Sigmoid colon (tissue), 7 donors: ENCODE results near the gene SETD7. TPM values are rescaled to one million over a fixed set of nuclear protein-coding genes. Genes with fewer than 3 reads are reported as not detected.

Source experiments
- DNase-seq: peaks from one replicate; pipeline ENCODE4 v3.0.0-alpha.2; 2019
- H3K27ac ChIP-seq, 4 donors: fragments of 200-600 bp; sonication (generic); one replicate each; pipeline ENCODE4 v1.5.1; 2016 to 2019; ENCODE audit warnings: mild to moderate bottlenecking in 1 of 4
- H3K27me3 ChIP-seq, 3 donors: fragments of 200-600 bp; sonication (generic); one replicate each; pipeline ENCODE4 v1.5.1; 2019; ENCODE audit warnings: mild to moderate bottlenecking in 1 of 3
- H3K36me3 ChIP-seq, 4 donors: fragments of 200-600 bp; sonication (generic); one replicate each; pipeline ENCODE4 v1.5.1; 2016 to 2019
- H3K4me1 ChIP-seq, 4 donors: fragments of 200-600 bp; sonication (generic); one replicate each; pipeline ENCODE4 v1.5.1; 2017 to 2019
- H3K4me3 ChIP-seq, 4 donors: fragments of 200-600 bp; sonication (generic); one replicate each; pipeline ENCODE4 v1.5.1; 2017 to 2019; ENCODE audit warnings: mild to moderate bottlenecking in 2 of 4, moderate library complexity in 1 of 4
- H3K9me3 ChIP-seq, 4 donors: fragments of 200-600 bp in 3 of 4; sonication (generic) in 3 of 4; one replicate each; pipeline versions ENCODE4 v1.5.1 to v1.6.1; 2013 to 2019
- CTCF ChIP-seq, 4 experiments: fragments of 450-650 bp in 3 of 4; fragments of 200-600 bp in 1 of 4; IDR thresholded peaks; one replicate each; pipeline ENCODE4 v1.5.1; 2016 to 2019; ENCODE audit warnings: antibody characterized with exemption in 4 of 4, mild to moderate bottlenecking in 3 of 4, moderate library complexity in 2 of 4
- EP300 ChIP-seq, 4 donors: sonication (generic); formaldehyde crosslinking; IDR thresholded peaks; one replicate each; pipeline ENCODE4 v1.6.1; 2017; ENCODE audit warnings: antibody characterized with exemption in 4 of 4
- POLR2A ChIP-seq, 2 donors: fragments of 450-650 bp; IDR thresholded peaks; one replicate each; pipeline ENCODE4 v1.6.1; 2016; ENCODE audit warnings: antibody characterized with exemption in 2 of 2, mild to moderate bottlenecking in 2 of 2, moderate library complexity in 2 of 2
- POLR2AphosphoS5 ChIP-seq, 4 donors: sonication (generic); formaldehyde crosslinking; IDR thresholded peaks; one replicate each; pipeline ENCODE4 v1.6.1; 2017; ENCODE audit warnings: antibody characterized with exemption in 4 of 4
- WGBS, 2 donors: extraction: QIAGEN DNeasy Blood & Tissue Kit; methylation state at CpG; one replicate each; pipeline ENCODE4 v1.1.7; 2013; 5-methylcytosine and 5-hydroxymethylcytosine counted together
- intact Hi-C: fragments of 100-400 bp; cut with DNase I; formaldehyde crosslinking; loops from one replicate; pipeline ENCODE4 v1.15.1; 2023
- polyA plus RNA-seq, 3 donors: library from polyadenylated mRNA; stranded (reverse); fragments of 200-250 nt; gene quantifications; one replicate each; pipeline ENCODE4 v1.2.3, GENCODE V29; 2013
- total RNA-seq, 4 donors: library from RNA; depleted of rRNA; stranded (reverse); fragments of >200 nt; gene quantifications; one replicate each; pipeline ENCODE4 v1.1.0, GENCODE V29; 2016
- donor health status: healthy with polysubstance abuse.
- donor health status: Bipolar disorder and iron deficiency.
- donor health status: healthy.

Gene SETD7
- total and polyA plus RNA-seq, 7 donors: 7.9 to 102 (median 79.2) TPM

- DNase-seq: no peak
- Histone ChIP-seq H3K4me1 (peaks cover 0 to 79% (median 66%) of the 10 kb centered on the region in 4 donors), H3K27ac (peak overlapping the region; percentile 94 to 99 (median 97)), H3K9me3 (no peaks in the 10 kb centered on the region), H3K36me3 (no peaks in the 10 kb centered on the region), H3K4me3 (peak overlapping the region; percentile 71 to 91 (median 88)), H3K27me3 (no peaks in the 10 kb centered on the region)
- intact Hi-C loops: loop anchor here (2.0 to 10.0 kb wide), 4 partner anchors 100 to 820 kb away; partner anchors contain the start of genes MAML3, NAA15, NDUFC1 and RAB33B
- TF ChIP-seq POLR2AphosphoS5 (IDR thresholded peaks at IDR 0.05) (peak in 3 of 4 donors; percentile 48 to 84 (median 82)), POLR2A (IDR thresholded peaks at IDR 0.05) (no peak)
- WGBS, 2 donors: 68 to 69% methylated on average over 1 of the region's 1 CpG
Observed at GRCh38 chr4:139554642-139554892, 1.5 kb downstream of the SETD7 start.

- intact Hi-C loops: loop anchor here (2.0 to 10.0 kb wide), 4 partner anchors 99 to 821 kb away; partner anchors contain the start of genes MAML3, NAA15, NDUFC1 and RAB33B
- Histone ChIP-seq H3K4me3 (peak overlapping the region; percentile 71 to 91 (median 88)), H3K36me3 (no peaks in the 10 kb centered on the region), H3K9me3 (no peaks in the 10 kb centered on the region), H3K27me3 (no peaks in the 10 kb centered on the region), H3K27ac (peak overlapping the region; percentile 94 to 99 (median 97)), H3K4me1 (peaks cover 0 to 74% (median 61%) of the 10 kb centered on the region in 4 donors)
- TF ChIP-seq POLR2A (IDR thresholded peaks at IDR 0.05) (no peak), EP300 (IDR thresholded peaks at IDR 0.05) (no peak), CTCF (IDR thresholded peaks at IDR 0.05) (no peak), POLR2AphosphoS5 (IDR thresholded peaks at IDR 0.05) (no peak)
- DNase-seq: no peak
- 56 to 64% methylated on average over 4 of the region's 4 CpGs for WGBS, 2 donors
Observed at GRCh38 chr4:139553751-139554641, 2.0 kb downstream of the SETD7 start.

GRCh38 chr4:139552517-139553307, 3.3 kb downstream of the SETD7 start:
- TF ChIP-seq POLR2AphosphoS5 (IDR thresholded peaks at IDR 0.05): no peak
- TF ChIP-seq POLR2A (IDR thresholded peaks at IDR 0.05): no peak
- TF ChIP-seq CTCF (IDR thresholded peaks at IDR 0.05): no peak
- no peak for TF ChIP-seq EP300 (IDR thresholded peaks at IDR 0.05)
- no peak overlapping the region for H3K4me3 ChIP-seq
- DNase-seq: no peak
- intact Hi-C loops: loop anchor here (10.0 kb wide), 3 partner anchors 248 to 822 kb away; partner anchors contain the start of genes MAML3, NAA15, NDUFC1 and SCOC
- peak overlapping the region; percentile 94 to 99 (median 97) for H3K27ac ChIP-seq
- peaks cover 0 to 71% (median 59%) of the 10 kb centered on the region in 4 donors for H3K4me1 ChIP-seq
- no peaks in the 10 kb centered on the region for H3K9me3 ChIP-seq
- H3K27me3 ChIP-seq: no peaks in the 10 kb centered on the region
- 75 to 89% methylated on average over 5 of the region's 5 CpGs for WGBS, 2 donors
- H3K36me3 ChIP-seq: no peaks in the 10 kb centered on the region

GRCh38 chr4:139550724-139551429, 5.1 kb downstream of the SETD7 start:
- H3K4me3 ChIP-seq: no peak overlapping the region
- DNase-seq: peak; percentile 70
- peak overlapping the region; percentile 28 to 97 (median 96) for H3K27ac ChIP-seq
- 72 to 73% methylated on average over 5 of the region's 5 CpGs for WGBS, 2 donors
- H3K4me1 ChIP-seq: peaks cover 0 to 70% (median 61%) of the 10 kb centered on the region in 4 donors
- peaks cover 0 to 7% (median 3%) of the 10 kb centered on the region in 4 donors for H3K36me3 ChIP-seq
- no peaks in the 10 kb centered on the region for H3K9me3 ChIP-seq
- H3K27me3 ChIP-seq: no peaks in the 10 kb centered on the region
- intact Hi-C loops: loop anchor here (10.0 kb wide), 3 partner anchors 246 to 824 kb away; partner anchors contain the start of genes MAML3, NAA15, NDUFC1 and SCOC
- peak in 1 of 4 donors; percentile 18 for TF ChIP-seq POLR2AphosphoS5 (IDR thresholded peaks at IDR 0.05)
- TF ChIP-seq EP300 (IDR thresholded peaks at IDR 0.05): no peak

- H3K9me3 ChIP-seq: no peaks in the 10 kb centered on the region
- intact Hi-C loops: no loop called here
- peak; percentile 12 to 69 (median 42) for TF ChIP-seq POLR2AphosphoS5 (IDR thresholded peaks at IDR 0.05)
- TF ChIP-seq POLR2A (IDR thresholded peaks at IDR 0.05): no peak
- DNase-seq: no peak
- H3K36me3 ChIP-seq: peaks cover 4 to 24% (median 17%) of the 10 kb centered on the region in 4 donors
- H3K27ac ChIP-seq: peak overlapping the region in 1 of 4 donors; percentile 2
- no peaks in the 10 kb centered on the region for H3K27me3 ChIP-seq
- WGBS, 2 donors: 91 to 95% methylated on average over 3 of the region's 3 CpGs
- no peak overlapping the region for H3K4me3 ChIP-seq
- H3K4me1 ChIP-seq: peaks cover 0 to 53% (median 46%) of the 10 kb centered on the region in 4 donors
Observed at GRCh38 chr4:139547979-139548378, 8.0 kb downstream of the SETD7 start.
